ENCODE results near the gene CCDC190. TPM values are rescaled to one million over a fixed set of nuclear protein-coding genes. Genes with fewer than 3 reads are reported as not detected.

The CCDC190 gene
- total RNA-seq, 2 donors from 2014 or later = not detected

DNA sequence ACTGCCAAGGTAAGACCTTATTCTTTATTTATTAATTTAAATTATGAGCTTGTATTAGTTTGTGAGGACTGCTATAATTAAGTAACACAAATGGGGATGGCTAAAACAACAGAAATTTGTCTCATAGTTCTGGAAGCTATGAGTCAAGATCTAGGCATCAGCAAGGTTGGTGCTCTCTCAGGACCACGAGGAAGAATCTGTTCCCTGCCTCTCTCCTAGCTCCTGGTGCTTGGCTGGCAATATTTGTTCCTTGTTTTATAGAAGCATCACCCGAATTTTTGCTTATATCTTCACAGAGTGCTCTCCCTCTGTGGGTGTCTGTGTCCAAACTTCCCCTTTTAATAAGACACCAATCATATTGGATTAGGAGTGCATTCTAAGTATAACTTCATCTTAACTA is 41.4 kb upstream of the CCDC190 start:
- TF ChIP-seq, protein P1, sequence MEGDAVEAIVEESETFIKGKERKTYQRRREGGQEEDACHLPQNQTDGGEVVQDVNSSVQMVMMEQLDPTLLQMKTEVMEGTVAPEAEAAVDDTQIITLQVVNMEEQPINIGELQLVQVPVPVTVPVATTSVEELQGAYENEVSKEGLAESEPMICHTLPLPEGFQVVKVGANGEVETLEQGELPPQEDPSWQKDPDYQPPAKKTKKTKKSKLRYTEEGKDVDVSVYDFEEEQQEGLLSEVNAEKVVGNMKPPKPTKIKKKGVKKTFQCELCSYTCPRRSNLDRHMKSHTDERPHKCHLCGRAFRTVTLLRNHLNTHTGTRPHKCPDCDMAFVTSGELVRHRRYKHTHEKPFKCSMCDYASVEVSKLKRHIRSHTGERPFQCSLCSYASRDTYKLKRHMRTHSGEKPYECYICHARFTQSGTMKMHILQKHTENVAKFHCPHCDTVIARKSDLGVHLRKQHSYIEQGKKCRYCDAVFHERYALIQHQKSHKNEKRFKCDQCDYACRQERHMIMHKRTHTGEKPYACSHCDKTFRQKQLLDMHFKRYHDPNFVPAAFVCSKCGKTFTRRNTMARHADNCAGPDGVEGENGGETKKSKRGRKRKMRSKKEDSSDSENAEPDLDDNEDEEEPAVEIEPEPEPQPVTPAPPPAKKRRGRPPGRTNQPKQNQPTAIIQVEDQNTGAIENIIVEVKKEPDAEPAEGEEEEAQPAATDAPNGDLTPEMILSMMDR (conservative IDR thresholded peaks at IDR 0.05) = no peak
- Mint-ChIP-seq H3K36me3 (ENCODE audit: low read depth) (no peaks in the 10 kb centered on the region), H3K4me3 (no peak overlapping the region), H3K9me3 (no peaks in the 10 kb centered on the region), H3K4me1 (peaks cover 8% of the 10 kb centered on the region), H3K27ac (no peak overlapping the region), H3K27me3 (ENCODE audit: insufficient read depth) (no peaks in the 10 kb centered on the region)
- H3K27ac ChIP-seq (ENCODE audit: low read depth, low read length) = no peak overlapping the region
- H3K4me1 ChIP-seq (ENCODE audit: control insufficient read depth, insufficient read depth, low read length) = peaks cover 3% of the 10 kb centered on the region
- H3K27me3 ChIP-seq (ENCODE audit: control insufficient read depth, insufficient read depth, low read length, poor library complexity, severe bottlenecking) = no peaks in the 10 kb centered on the region
- no peaks in the 10 kb centered on the region for H3K36me3 ChIP-seq (ENCODE audit: control insufficient read depth, insufficient read depth, low read length)
- H3K4me3 ChIP-seq (ENCODE audit: low read length) = no peak overlapping the region
- H3K9me3 ChIP-seq (ENCODE audit: control insufficient read depth, low read length) = no peaks in the 10 kb centered on the region
- DNase-seq = no peak
- WGBS, 2 experiments (ENCODE audit: insufficient coverage in 1 of 2, insufficient read length in 1 of 2) = 70 to 83% methylated on average over 2 of the region's 2 CpGs
- no peak overlapping the region for H3K9ac ChIP-seq (ENCODE audit: extremely low read depth, low read length, poor library complexity, severe bottlenecking)

DNA sequence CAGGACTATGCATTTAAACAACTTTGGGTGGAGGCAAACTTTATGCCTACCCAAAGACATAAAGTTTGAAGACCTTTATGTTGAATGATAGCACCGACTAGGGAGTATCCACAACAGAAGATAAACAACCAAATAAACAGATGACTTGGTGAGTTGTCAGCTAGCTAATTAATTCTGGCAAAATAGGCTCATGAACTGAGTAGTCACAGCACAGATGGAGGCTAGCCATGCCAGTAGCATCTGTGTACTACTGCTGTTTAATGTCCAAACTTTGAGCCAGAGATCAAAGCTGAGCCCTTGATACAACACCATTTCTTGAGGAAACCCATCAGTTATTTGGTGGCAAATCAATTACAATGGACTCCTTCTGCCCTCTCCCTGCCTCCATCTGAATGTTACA is 40.3 kb upstream of the CCDC190 start:
- Mint-ChIP-seq H3K4me3 (no peak overlapping the region), H3K36me3 (ENCODE audit: low read depth) (no peaks in the 10 kb centered on the region), H3K27ac (no peak overlapping the region), H3K27me3 (ENCODE audit: insufficient read depth) (peaks cover 6% of the 10 kb centered on the region), H3K4me1 (peaks cover 8% of the 10 kb centered on the region), H3K9me3 (no peaks in the 10 kb centered on the region)
- no peak for DNase-seq
- Histone ChIP-seq H3K4me3 (ENCODE audit: low read length) (no peak overlapping the region), H3K27ac (ENCODE audit: low read depth, low read length) (no peak overlapping the region), H3K36me3 (ENCODE audit: control insufficient read depth, insufficient read depth, low read length) (no peaks in the 10 kb centered on the region), H3K4me1 (ENCODE audit: control insufficient read depth, insufficient read depth, low read length) (peaks cover 3% of the 10 kb centered on the region), H3K27me3 (ENCODE audit: control insufficient read depth, insufficient read depth, low read length, poor library complexity, severe bottlenecking) (no peaks in the 10 kb centered on the region), H3K9me3 (ENCODE audit: control insufficient read depth, low read length) (no peaks in the 10 kb centered on the region), H3K9ac (ENCODE audit: extremely low read depth, low read length, poor library complexity, severe bottlenecking) (no peak overlapping the region)
- 83 to 100% methylated on average over 1 of the region's 1 CpG for WGBS, 2 experiments (ENCODE audit: insufficient coverage in 1 of 2, insufficient read length in 1 of 2)
- TF ChIP-seq, protein P1 (conservative IDR thresholded peaks at IDR 0.05) = no peak

DNA sequence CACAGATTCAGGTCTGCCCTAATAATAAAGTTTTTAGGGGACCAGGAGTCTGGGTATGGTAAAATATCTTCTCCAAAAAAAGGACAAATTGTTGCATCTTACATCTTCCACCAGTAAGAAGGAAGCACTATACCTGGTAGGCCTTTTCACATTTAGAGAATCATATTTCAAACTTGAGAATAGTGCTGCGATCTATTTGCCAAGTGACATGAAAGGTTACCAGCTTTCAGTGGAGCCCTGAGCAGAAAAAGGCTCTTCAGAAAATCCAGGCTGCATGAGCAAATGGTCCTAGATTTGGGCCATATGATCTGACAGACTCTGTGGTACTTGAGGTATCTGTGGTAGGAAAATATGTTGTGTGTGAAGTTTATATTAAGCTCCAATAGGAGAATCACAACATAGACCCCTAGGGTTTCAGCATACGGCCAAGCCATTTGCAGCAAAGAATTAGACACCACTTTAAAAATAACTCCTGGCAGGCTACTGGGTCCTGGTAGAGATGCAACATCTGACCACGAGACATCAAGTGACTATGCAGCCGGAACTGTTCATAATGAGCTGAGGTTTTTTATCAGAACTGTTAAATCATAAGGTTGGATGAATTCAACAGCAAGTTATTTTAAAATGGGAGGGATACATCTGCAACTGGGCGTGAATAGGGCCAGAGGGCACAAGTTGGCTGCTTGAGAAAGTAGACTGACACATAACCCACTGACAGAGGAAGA is 38.6 kb upstream of the CCDC190 start:
- H3K4me3 Mint-ChIP-seq = no peak overlapping the region
- TF ChIP-seq, protein P1 (conservative IDR thresholded peaks at IDR 0.05) = no peak
- H3K9me3 Mint-ChIP-seq = no peaks in the 10 kb centered on the region

More for the DNA sequence above, 38.6 kb upstream of the CCDC190 start:
- no peak overlapping the region for H3K9ac ChIP-seq (ENCODE audit: extremely low read depth, low read length, poor library complexity, severe bottlenecking)
- peaks cover 1% of the 10 kb centered on the region for H3K4me1 ChIP-seq (ENCODE audit: control insufficient read depth, insufficient read depth, low read length)
- no peak overlapping the region for H3K27ac ChIP-seq (ENCODE audit: low read depth, low read length)
- H3K36me3 ChIP-seq (ENCODE audit: control insufficient read depth, insufficient read depth, low read length) = no peaks in the 10 kb centered on the region
- H3K27me3 ChIP-seq (ENCODE audit: control insufficient read depth, insufficient read depth, low read length, poor library complexity, severe bottlenecking) = no peaks in the 10 kb centered on the region
- Mint-ChIP-seq H3K4me1 (peaks cover 2% of the 10 kb centered on the region), H3K27me3 (ENCODE audit: insufficient read depth) (peaks cover 6% of the 10 kb centered on the region), H3K27ac (no peak overlapping the region), H3K36me3 (ENCODE audit: low read depth) (no peaks in the 10 kb centered on the region)
- no peak for DNase-seq
- WGBS, 2 experiments (ENCODE audit: insufficient coverage in 1 of 2, insufficient read length in 1 of 2) = 81 to 96% methylated on average over 3 to 5 of the region's 5 CpGs
- no peak overlapping the region for H3K4me3 ChIP-seq (ENCODE audit: low read length)
- H3K9me3 ChIP-seq (ENCODE audit: control insufficient read depth, low read length) = no peaks in the 10 kb centered on the region

Data from endodermal cell (in vitro differentiated cells).